Spleen (tissue), 13 donors: ENCODE measurements around the gene NEUROD4. TPM values are rescaled to one million over a fixed set of nuclear protein-coding genes. Genes with fewer than 3 reads are reported as not detected.

Experiments used
- DNase-seq: peaks from one replicate; pipeline ENCODE4 v3.0.0-alpha.2; 2020
- H3K27ac ChIP-seq, 8 donors: fragments of 200-600 bp; sonication (generic) in 7 of 8; 1 replicate in 4 of 8; 2 replicates in 4 of 8; pipeline versions ENCODE4 v1.5.0 to v1.8.0; 2016 to 2021; ENCODE audit warnings: inconsistent platforms in 4 of 8, mild to moderate bottlenecking in 4 of 8, moderate library complexity in 1 of 8
- H3K27me3 ChIP-seq, 7 donors: fragments of 200-600 bp; sonication (generic) in 6 of 7; replicated peaks in 1 of 7; 1 replicate in 4 of 7; 2 replicates in 3 of 7; pipeline versions ENCODE4 v1.5.0 to v1.8.0; 2016 to 2021; ENCODE audit warnings: inconsistent platforms in 3 of 7, mild to moderate bottlenecking in 1 of 7
- H3K36me3 ChIP-seq, 6 donors: fragments of 200-600 bp; sonication (generic) in 5 of 6; 1 replicate in 4 of 6; 2 replicates in 2 of 6; pipeline versions ENCODE4 v1.5.0 to v1.8.0; 2016 to 2021; ENCODE audit warnings: inconsistent platforms in 2 of 6
- H3K4me1 ChIP-seq, 6 donors: fragments of 200-600 bp; sonication (generic) in 5 of 6; 1 replicate in 3 of 6; 2 replicates in 3 of 6; pipeline versions ENCODE4 v1.5.0 to v1.8.0; 2016 to 2021; ENCODE audit warnings: inconsistent platforms in 3 of 6
- H3K4me3 ChIP-seq, 8 donors: fragments of 200-600 bp; sonication (generic) in 7 of 8; 1 replicate in 4 of 8; 2 replicates in 4 of 8; pipeline versions ENCODE4 v1.5.0 to v1.8.0; 2016 to 2021; ENCODE audit warnings: inconsistent platforms in 4 of 8, mild to moderate bottlenecking in 4 of 8, moderate library complexity in 2 of 8
- H3K9me3 ChIP-seq, 8 donors: fragments of 200-600 bp; sonication (generic) in 7 of 8; 1 replicate in 4 of 8; 2 replicates in 4 of 8; pipeline versions ENCODE4 v1.5.0 to v1.8.0; 2016 to 2021; ENCODE audit warnings: inconsistent platforms in 4 of 8
- POLR2A ChIP-seq, 3 donors: fragments of 450-650 bp; IDR thresholded peaks; one replicate each; pipeline ENCODE4 v1.5.1; 2017; ENCODE audit warnings: antibody characterized with exemption in 3 of 3, mild to moderate bottlenecking in 1 of 3
- POLR2AphosphoS5 ChIP-seq, 3 donors: sonication (generic); formaldehyde crosslinking; IDR thresholded peaks; one replicate each; pipeline ENCODE4 v1.5.1; 2017; ENCODE audit warnings: antibody characterized with exemption in 3 of 3
- WGBS, 5 donors: extraction: QIAGEN DNeasy Blood & Tissue Kit in 3 of 5; methylation state at CpG; one replicate each; pipeline versions ENCODE4 v1.1.5 to v1.1.7; 2013 to 2018; 5-methylcytosine and 5-hydroxymethylcytosine counted together
- intact Hi-C: fragments of 100-400 bp; cut with DNase I; formaldehyde crosslinking; loops from one replicate; pipeline ENCODE4 v1.15.0; 2023; ENCODE audit warnings: low total_unique reads
- long read RNA-seq, 2 donors: transcript quantifications; one replicate each; lab custom pipeline, GENCODE V29; 2026
- polyA plus RNA-seq, 3 donors: library from polyadenylated mRNA; stranded (reverse); fragments of 200-250 nt; gene quantifications; one replicate each; pipeline ENCODE4 v1.2.1, GENCODE V29; 2013
- total RNA-seq, 7 donors: library from RNA; depleted of rRNA in 3 of 7; stranded (reverse); fragments of >200 nt in 3 of 7; fragmentation: NEBNext Ultra II Directional in 4 of 7; extraction: Animal tissue kit (Norgen Biotek cat#: 25700) in 4 of 7; gene quantifications; one replicate each; pipeline versions ENCODE4 v1.1.0 to v1.2.1, GENCODE V29; 2016 to 2021
- TF ChIP-seq, protein P1 (sequence below), 11 experiments: fragments of 200-600 bp in 7 of 11; fragments of 450-650 bp in 4 of 11; sonication (generic) in 4 of 11; IDR thresholded peaks in 8 of 11; conservative IDR thresholded peaks in 3 of 11; 1 replicate in 7 of 11; 2 replicates in 4 of 11; pipeline versions ENCODE4 v1.4.0 to v1.8.0; 2016 to 2021; ENCODE audit warnings: antibody characterized with exemption in 11 of 11, inconsistent platforms in 4 of 11, mild to moderate bottlenecking in 1 of 11
- donor health status: healthy with polysubstance abuse.
- donor health status: DM: no; HTN: no; CAD: no; lungs with moderate emphysema.
- donor health status: DM: no; HTN: no; CAD: no.
- donor health status: Bipolar disorder and iron deficiency.
- donor health status: healthy.
- donor health status: DM: no; HTN: no; CAD: no.
- donor health status: DM: yes; HTN: yes; CAD: no.

The NEUROD4 gene
- total RNA-seq (not detected), polyA plus RNA-seq (not detected)
- long read RNA-seq, donor 1 = 0 reads
- long read RNA-seq, donor 2 = 0 reads

GRCh38 chr12:55019784-55020183 is at the start of gene NEUROD4:
Gene NEUROD4, plus strand, starts transcription at chr12:55019974. Its CDS starts 6,466 bp downstream, at chr12:55026440.
- peaks cover 0 to 9% (median 0%) of the 10 kb centered on the region in 6 donors for H3K4me1 ChIP-seq
- H3K27ac ChIP-seq = no peak within 1 kb of the TSS
- peaks cover 0 to 68% (median 21%) of the 10 kb centered on the region in 7 donors for H3K27me3 ChIP-seq
- no peaks in the 10 kb centered on the region for H3K36me3 ChIP-seq
- DNase-seq = no peak
- TF ChIP-seq, protein P1, sequence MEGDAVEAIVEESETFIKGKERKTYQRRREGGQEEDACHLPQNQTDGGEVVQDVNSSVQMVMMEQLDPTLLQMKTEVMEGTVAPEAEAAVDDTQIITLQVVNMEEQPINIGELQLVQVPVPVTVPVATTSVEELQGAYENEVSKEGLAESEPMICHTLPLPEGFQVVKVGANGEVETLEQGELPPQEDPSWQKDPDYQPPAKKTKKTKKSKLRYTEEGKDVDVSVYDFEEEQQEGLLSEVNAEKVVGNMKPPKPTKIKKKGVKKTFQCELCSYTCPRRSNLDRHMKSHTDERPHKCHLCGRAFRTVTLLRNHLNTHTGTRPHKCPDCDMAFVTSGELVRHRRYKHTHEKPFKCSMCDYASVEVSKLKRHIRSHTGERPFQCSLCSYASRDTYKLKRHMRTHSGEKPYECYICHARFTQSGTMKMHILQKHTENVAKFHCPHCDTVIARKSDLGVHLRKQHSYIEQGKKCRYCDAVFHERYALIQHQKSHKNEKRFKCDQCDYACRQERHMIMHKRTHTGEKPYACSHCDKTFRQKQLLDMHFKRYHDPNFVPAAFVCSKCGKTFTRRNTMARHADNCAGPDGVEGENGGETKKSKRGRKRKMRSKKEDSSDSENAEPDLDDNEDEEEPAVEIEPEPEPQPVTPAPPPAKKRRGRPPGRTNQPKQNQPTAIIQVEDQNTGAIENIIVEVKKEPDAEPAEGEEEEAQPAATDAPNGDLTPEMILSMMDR (IDR thresholded peaks at IDR 0.05 in 8 of 11, conservative IDR thresholded peaks at IDR 0.05 in 3 of 11) = no peak
- intact Hi-C loops = no loop called here
- no peaks in the 10 kb centered on the region for H3K9me3 ChIP-seq
- no peak within 1 kb of the TSS for H3K4me3 ChIP-seq
- 5 to 7% (median 6%) methylated on average over 13 of the region's 13 CpGs for whole genome bisulfite sequencing, 5 donors

GRCh38 chr12:54970741-54971140 is 49.0 kb upstream of the NEUROD4 start:
- H3K27me3 ChIP-seq = no peaks in the 10 kb centered on the region
- H3K4me3 ChIP-seq = no peak overlapping the region
- H3K36me3 ChIP-seq = peaks cover 0 to 47% (median 11%) of the 10 kb centered on the region in 6 donors
- H3K9me3 ChIP-seq = no peaks in the 10 kb centered on the region
- peaks cover 0 to 23% (median 0%) of the 10 kb centered on the region in 6 donors for H3K4me1 ChIP-seq
- no peak for DNase-seq
- intact Hi-C loops = no loop called here
- TF ChIP-seq POLR2AphosphoS5 (IDR thresholded peaks at IDR 0.05) = no peak
- TF ChIP-seq, protein P1 (IDR thresholded peaks at IDR 0.05 in 8 of 11, conservative IDR thresholded peaks at IDR 0.05 in 3 of 11) = no peak
- no peak for TF ChIP-seq POLR2A (IDR thresholded peaks at IDR 0.05)
- no peak overlapping the region for H3K27ac ChIP-seq
- WGBS, 5 donors = 86 to 95% (median 91%) methylated on average over 3 of the region's 3 CpGs

- no peak overlapping the region for H3K27ac ChIP-seq
- intact Hi-C loops = no loop called here
- H3K9me3 ChIP-seq = no peaks in the 10 kb centered on the region
- 81 to 96% (median 89%) methylated on average over 3 of the region's 3 CpGs for WGBS, 5 donors
- H3K27me3 ChIP-seq = no peaks in the 10 kb centered on the region
- TF ChIP-seq POLR2A (IDR thresholded peaks at IDR 0.05) = no peak
- TF ChIP-seq, protein P1 (IDR thresholded peaks at IDR 0.05 in 8 of 11, conservative IDR thresholded peaks at IDR 0.05 in 3 of 11) = no peak
- no peak for TF ChIP-seq POLR2AphosphoS5 (IDR thresholded peaks at IDR 0.05)
- peaks cover 0 to 39% (median 1%) of the 10 kb centered on the region in 6 donors for H3K4me1 ChIP-seq
- DNase-seq = no peak
- peaks cover 0 to 33% (median 10%) of the 10 kb centered on the region in 6 donors for H3K36me3 ChIP-seq
- no peak overlapping the region for H3K4me3 ChIP-seq
Observed at GRCh38 chr12:54973556-54973955, 46.2 kb upstream of the NEUROD4 start.

DNA sequence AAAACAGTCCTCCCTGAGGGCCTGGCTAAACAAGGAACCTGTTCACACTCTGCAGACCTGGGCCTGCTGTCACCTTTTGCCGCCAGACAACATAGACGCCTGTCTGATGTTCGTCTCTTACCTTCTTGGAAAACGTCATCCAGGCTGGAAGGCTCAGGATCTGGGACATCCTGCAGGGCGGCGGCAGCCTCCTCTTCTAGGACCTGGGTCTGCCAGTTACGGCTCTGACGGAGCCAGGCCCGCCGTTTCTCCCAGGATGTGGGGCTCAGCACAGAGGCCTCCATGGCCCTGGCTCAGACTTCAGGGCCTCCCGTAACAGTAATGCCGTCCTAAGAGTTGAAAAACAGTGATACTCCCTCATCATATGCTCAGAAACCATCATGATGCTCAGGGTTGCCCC is 45.5 kb upstream of the NEUROD4 start:
- TF ChIP-seq POLR2AphosphoS5 (IDR thresholded peaks at IDR 0.05) = no peak
- no peak for TF ChIP-seq POLR2A (IDR thresholded peaks at IDR 0.05)
- TF ChIP-seq, protein P1 (IDR thresholded peaks at IDR 0.05 in 8 of 11, conservative IDR thresholded peaks at IDR 0.05 in 3 of 11) = no peak
- peaks cover 0 to 38% (median 3%) of the 10 kb centered on the region in 6 donors for H3K4me1 ChIP-seq
- DNase-seq = peak; percentile 70
- H3K36me3 ChIP-seq = peaks cover 0 to 33% (median 10%) of the 10 kb centered on the region in 6 donors
- H3K4me3 ChIP-seq = no peak overlapping the region
- no peak overlapping the region for H3K27ac ChIP-seq
- intact Hi-C loops = no loop called here
- 88 to 94% (median 92%) methylated on average over 12 of the region's 12 CpGs for WGBS, 5 donors
- no peaks in the 10 kb centered on the region for H3K9me3 ChIP-seq
- H3K27me3 ChIP-seq = no peaks in the 10 kb centered on the region
